HepG2 (cell line): ENCODE results near the gene BAIAP2L1. TPM values are rescaled to one million over a fixed set of nuclear protein-coding genes. Genes with fewer than 3 reads are reported as not detected.

Source experiments
- ATAC-seq: fragments of 200-7000 bp; cut with Tn5 transposase; 3 replicates; pipeline ENCODE4 v1.9.1; 2020; ENCODE audit warnings: mild to moderate bottlenecking, moderate library complexity
- BruUV-seq: library from RNA; stranded (reverse); fragments of 400-500 nt; replicated peaks from 2 replicates; lab custom pipeline; 2021; lab: Mats Ljungman, UMichigan
- CTCF ChIA-PET: fragments of 300-600 bp; formaldehyde crosslinking; extraction: SDS; loops from one replicate; lab custom pipeline; 2021; ENCODE audit warnings: low total read pairs, inconsistent platforms, low intra/inter-chr PET ratio; lab: Yijun Ruan, JAX
- POLR2A ChIA-PET: fragments of 350-600 bp; sonication (Branson Sonifier 250); formaldehyde crosslinking; loops from one replicate; lab custom pipeline; 2020; ENCODE audit warnings: antibody characterized with exemption, inconsistent platforms; lab: Yijun Ruan, JAX
- DNase-seq: peaks from one replicate; pipeline ENCODE4 v3.0.0-alpha.2; 2015; ENCODE audit warnings: low spot score
- FAIRE-seq: peaks from 3 replicates; lab custom pipeline; 2011; peaks lifted over from hg19 to GRCh38; lab: Jason Lieb, UNC
- H2AFZ ChIP-seq: one replicate; pipeline ENCODE4 v1.6.1; 2011; ENCODE audit warnings: low read length, inconsistent platforms
- H3K27ac ChIP-seq: fragments of 300-600 bp; 3 replicates; pipeline ENCODE4 v1.8.0; 2011; ENCODE audit warnings: mixed run types, mild to moderate bottlenecking, mixed read lengths, low read length, inconsistent platforms; ENCODE audit not compliant: insufficient read depth; ENCODE audit errors: extremely low read length
- H3K27me3 ChIP-seq, 2 experiments: fragments of 200-600 bp in 1 of 2; 2 replicates in 1 of 2; 3 replicates in 1 of 2; pipeline versions ENCODE4 v1.6.0 to v1.8.0; 2011; ENCODE audit warnings: low read length in 2 of 2, mild to moderate bottlenecking in 2 of 2, moderate library complexity in 2 of 2, inconsistent platforms in 1 of 2; ENCODE audit not compliant: insufficient read depth in 2 of 2, control insufficient read depth in 1 of 2
- H3K36me3 ChIP-seq, 2 experiments: fragments of 200-600 bp in 1 of 2; replicated peaks in 1 of 2; 2 replicates in 1 of 2; 3 replicates in 1 of 2; pipeline versions ENCODE4 v1.5.1 to v1.8.0; 2011; ENCODE audit warnings: low read length in 2 of 2, inconsistent platforms in 1 of 2; ENCODE audit not compliant: insufficient read depth in 2 of 2, control insufficient read depth in 1 of 2
- H3K4me1 ChIP-seq: 2 replicates; pipeline ENCODE4 v1.5.1; 2012; ENCODE audit warnings: low read length, inconsistent platforms; ENCODE audit not compliant: insufficient read depth
- H3K4me2 ChIP-seq: 2 replicates; pipeline ENCODE4 v1.6.0; 2011; ENCODE audit warnings: low read depth, low read length, inconsistent platforms
- H3K4me3 ChIP-seq, 3 experiments: fragments of 200-600 bp in 1 of 3; sonication (generic), shearing (Covaris generic) in 1 of 3; replicated peaks in 1 of 3; 2 replicates each; pipeline ENCODE4 v1.5.1; 2011 to 2016; ENCODE audit warnings: low read length in 3 of 3, inconsistent platforms in 2 of 3, low read depth in 2 of 3, mild to moderate bottlenecking in 2 of 3, control low read depth in 1 of 3, mixed read lengths in 1 of 3; ENCODE audit not compliant: insufficient read depth in 1 of 3
- H3K79me2 ChIP-seq: one replicate; pipeline ENCODE4 v1.6.1; 2011; ENCODE audit warnings: low read length, inconsistent platforms; ENCODE audit not compliant: insufficient read depth
- H3K9ac ChIP-seq: 2 replicates; pipeline ENCODE4 v1.6.0; 2011; ENCODE audit warnings: mild to moderate bottlenecking, low read depth, low read length, inconsistent platforms; ENCODE audit not compliant: insufficient read depth
- H3K9me3 ChIP-seq: 2 replicates; pipeline ENCODE4 v1.5.1; 2012; ENCODE audit warnings: mild to moderate bottlenecking, low read length
- H4K20me1 ChIP-seq: 2 replicates; pipeline ENCODE4 v1.6.0; 2011; ENCODE audit warnings: inconsistent platforms, mild to moderate bottlenecking, low read length, moderate library complexity; ENCODE audit not compliant: insufficient read depth
- ELF4 ChIP-seq: sonication (generic); formaldehyde crosslinking; IDR thresholded peaks from 2 replicates; pipeline ENCODE4 v1.5.0; 2020; ENCODE audit warnings: missing genetic modification reagents, mild to moderate bottlenecking, moderate library complexity, borderline replicate concordance
- KLF11 ChIP-seq: IDR thresholded peaks from 2 replicates; pipeline ENCODE4 v1.6.1; 2016; ENCODE audit warnings: missing compliant biosample characterization
- PCBP1 ChIP-seq: fragments of 200-400 bp; formaldehyde crosslinking; IDR thresholded peaks from 2 replicates; pipeline ENCODE4 v1.6.1; 2017; ENCODE audit warnings: mild to moderate bottlenecking, low read depth, low read length, borderline replicate concordance
- SP140L ChIP-seq: sonication (generic); formaldehyde crosslinking; IDR thresholded peaks from 2 replicates; pipeline ENCODE4 v1.4.0; 2020; ENCODE audit warnings: missing genetic modification reagents, borderline replicate concordance
- ZEB1 ChIP-seq: IDR thresholded peaks from 2 replicates; pipeline ENCODE4 v1.6.1; 2012; ENCODE audit warnings: mild to moderate bottlenecking, low read depth, inconsistent platforms; ENCODE audit not compliant: insufficient replicate concordance
- ZNF143 ChIP-seq: sonication (generic); formaldehyde crosslinking; IDR thresholded peaks from 2 replicates; pipeline ENCODE4 v1.4.0; 2020; ENCODE audit warnings: missing genetic modification reagents
- ZNF337 ChIP-seq: sonication (generic); formaldehyde crosslinking; IDR thresholded peaks from 2 replicates; pipeline ENCODE4 v1.5.1; 2020; ENCODE audit warnings: missing genetic modification reagents, low read depth, mild to moderate bottlenecking, borderline replicate concordance
- ZNF484 ChIP-seq: sonication (generic); formaldehyde crosslinking; IDR thresholded peaks from 2 replicates; pipeline ENCODE4 v1.5.1; 2020; ENCODE audit warnings: mild to moderate bottlenecking, low read depth, missing genetic modification reagents, borderline replicate concordance
- ZSCAN12 ChIP-seq: sonication (generic); formaldehyde crosslinking; IDR thresholded peaks from 2 replicates; pipeline ENCODE4 v1.9.0; 2021; ENCODE audit warnings: mild to moderate bottlenecking, missing genetic modification reagents
- WGBS: methylation state at CpG from one replicate; pipeline ENCODE4 v1.1.6; 2017; ENCODE audit warnings: low lambda C conversion rate; 5-methylcytosine and 5-hydroxymethylcytosine counted together
- in situ Hi-C: cut with HindIII; loops from 2 replicates; pipeline ENCODE4 v1.10.0; 2017; ENCODE audit warnings: low pct_unique_long_range_greater_than_20kb; ENCODE audit not compliant: extremely low pct_ligation_motif_present
- intact Hi-C: fragments of 100-400 bp; cut with micrococcal nuclease; formaldehyde crosslinking; loops from one replicate; pipeline ENCODE4 v1.10.0; 2022; ENCODE audit not compliant: unreplicated experiment
- polyA plus RNA-seq, 8 experiments: library from polyadenylated mRNA; depleted of rRNA in 3 of 8; stranded (reverse) in 7 of 8; unstranded in 1 of 8; fragments of >200 nt; fragmentation: Illumina TruSeq in 4 of 8; extraction: Trizol in 4 of 8; gene quantifications; 2 replicates each; pipeline versions ENCODE4 v1.2.1 to v1.2.3, GENCODE V29; 2011 to 2016; ENCODE audit warnings: low read depth in 4 of 8, missing spikeins in 1 of 8, mixed read lengths in 1 of 8; ENCODE audit not compliant: insufficient read depth in 1 of 8
- total RNA-seq, 5 experiments: library from RNA; depleted of rRNA; stranded (reverse); fragments of >200 nt; fragmentation: Illumina TruSeq; extraction: Trizol; gene quantifications; 2 replicates each; pipeline ENCODE4 v1.2.3, GENCODE V29; 2016; ENCODE audit warnings: low read depth in 1 of 5
- TF ChIP-seq, protein P1 (sequence below): sonication (generic); formaldehyde crosslinking; IDR thresholded peaks from 2 replicates; pipeline ENCODE4 v1.8.1; 2023; ENCODE audit warnings: mild to moderate bottlenecking, missing genetic modification reagents
- TF ChIP-seq, protein P2 (sequence below): IDR thresholded peaks from 2 replicates; pipeline ENCODE4 v1.6.1; 2016; ENCODE audit warnings: control low read depth

Gene BAIAP2L1
- total and polyA plus RNA-seq, 2 of the 13 experiments (the other 11 are each of a cell fraction or from before 2014, with no cell fraction given), result 13.0 to 21.5 TPM

DNA sequence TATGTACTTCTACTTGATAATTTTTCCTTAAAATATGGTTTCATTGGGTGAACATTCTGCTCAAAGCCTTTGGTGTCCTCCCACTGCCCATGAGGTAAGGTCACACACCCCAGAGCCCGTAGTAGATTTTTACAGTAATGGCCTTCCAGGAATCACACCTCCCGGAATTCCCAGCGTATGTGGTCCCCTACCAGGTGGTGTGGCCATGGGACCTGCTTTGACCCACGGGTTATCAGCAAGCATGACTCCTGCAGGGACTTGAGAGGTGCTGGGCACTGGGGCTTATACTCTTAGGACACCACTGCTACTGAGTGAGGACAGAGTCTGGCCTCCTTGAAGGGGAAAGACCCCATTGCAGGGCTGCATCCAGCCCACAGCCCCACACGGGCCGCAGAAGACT lies 42.2 kb downstream of the BAIAP2L1 start:
- POLR2A ChIA-PET, result no interaction called here
- no TSS peak for BruUV-seq
- ATAC-seq (no peak), DNase-seq (no peak), FAIRE-seq (no peak)
- 95% methylated on average over 6 of the region's 6 CpGs for WGBS
- Histone ChIP-seq H2AFZ (no peak overlapping the region), H3K36me3 (peaks cover 4 to 9% of the 10 kb centered on the region in 2 experiments; a peak in 3 of 5 replicates), H3K79me2 (no peaks in the 10 kb centered on the region), H3K9me3 (no peaks in the 10 kb centered on the region), H4K20me1 (peaks cover 10% of the 10 kb centered on the region; the same call in 1 of the 2 replicates), H3K4me3 (no peak overlapping the region), H3K4me2 (no peak overlapping the region), H3K27ac (no peak overlapping the region), H3K4me1 (peaks cover 44% of the 10 kb centered on the region), H3K27me3 (no peaks in the 10 kb centered on the region), H3K9ac (no peak overlapping the region)
- CTCF ChIA-PET, result no interaction called here
- in situ Hi-C loops (no loop called here), intact Hi-C loops (no loop called here)
- TF ChIP-seq KLF11 (no peak), ZSCAN12 (no peak), ZNF337 (CRISPR knock-in tag) (no peak), ZEB1 (no peak), SP140L (no peak), ZNF484 (CRISPR knock-in tag) (no peak), PCBP1 (no peak), ZNF143 (no peak), ELF4 (CRISPR knock-in tag) (no peak)
- TF ChIP-seq, protein P1, sequence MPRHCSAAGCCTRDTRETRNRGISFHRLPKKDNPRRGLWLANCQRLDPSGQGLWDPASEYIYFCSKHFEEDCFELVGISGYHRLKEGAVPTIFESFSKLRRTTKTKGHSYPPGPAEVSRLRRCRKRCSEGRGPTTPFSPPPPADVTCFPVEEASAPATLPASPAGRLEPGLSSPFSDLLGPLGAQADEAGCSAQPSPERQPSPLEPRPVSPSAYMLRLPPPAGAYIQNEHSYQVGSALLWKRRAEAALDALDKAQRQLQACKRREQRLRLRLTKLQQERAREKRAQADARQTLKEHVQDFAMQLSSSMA (CRISPR knock-in tag), result no peak
- TF ChIP-seq, protein P2, sequence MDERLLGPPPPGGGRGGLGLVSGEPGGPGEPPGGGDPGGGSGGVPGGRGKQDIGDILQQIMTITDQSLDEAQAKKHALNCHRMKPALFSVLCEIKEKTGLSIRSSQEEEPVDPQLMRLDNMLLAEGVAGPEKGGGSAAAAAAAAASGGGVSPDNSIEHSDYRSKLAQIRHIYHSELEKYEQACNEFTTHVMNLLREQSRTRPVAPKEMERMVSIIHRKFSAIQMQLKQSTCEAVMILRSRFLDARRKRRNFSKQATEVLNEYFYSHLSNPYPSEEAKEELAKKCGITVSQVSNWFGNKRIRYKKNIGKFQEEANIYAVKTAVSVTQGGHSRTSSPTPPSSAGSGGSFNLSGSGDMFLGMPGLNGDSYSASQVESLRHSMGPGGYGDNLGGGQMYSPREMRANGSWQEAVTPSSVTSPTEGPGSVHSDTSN (CRISPR knock-in tag), result no peak
